ENCODE results near the gene SLC25A34. TPM values are rescaled to one million over a fixed set of nuclear protein-coding genes. Genes with fewer than 3 reads are reported as not detected.

The SLC25A34 gene
- total and polyA plus RNA-seq, 2 of the 13 experiments (the other 11 are each of a cell fraction or from before 2014, with no cell fraction given): 0.13 to 0.18 TPM

- TF ChIP-seq MAX (IDR thresholded peaks at IDR 0.05) (peak; percentile 80), ZNF646 (CRISPR knock-in tag; IDR thresholded peaks at IDR 0.05) (no peak), ZNF547 (CRISPR knock-in tag; IDR thresholded peaks at IDR 0.05) (0 out of 2 replicates have a peak, but pooled peaks have one; percentile 19), KDM3A (CRISPR knock-in tag; IDR thresholded peaks at IDR 0.05; ENCODE audit: low read depth) (peak; percentile 31; the same call in 1 of the 2 replicates), ZNF790 (CRISPR knock-in tag; IDR thresholded peaks at IDR 0.05; ENCODE audit: borderline replicate concordance) (peak; percentile 61; the same call in 1 of the 2 replicates), HNRNPL (IDR thresholded peaks at IDR 0.05; ENCODE audit: low read depth, low read length) (peak; percentile 75; the same call in 1 of the 2 replicates), ZNF766 (CRISPR knock-in tag; IDR thresholded peaks at IDR 0.05; ENCODE audit: borderline replicate concordance) (no peak), DZIP1 (CRISPR knock-in tag; IDR thresholded peaks at IDR 0.05) (0 out of 2 replicates have a peak, but pooled peaks have one; percentile 40), JARID2 (CRISPR knock-in tag; IDR thresholded peaks at IDR 0.05; ENCODE audit: insufficient replicate concordance) (peak; percentile 30), ZNF432 (CRISPR knock-in tag; IDR thresholded peaks at IDR 0.05; ENCODE audit: borderline replicate concordance) (no peak), BRD4 (CRISPR knock-in tag; IDR thresholded peaks at IDR 0.05) (0 out of 2 replicates have a peak, but pooled peaks have one; percentile 42), ZNF574 (CRISPR knock-in tag; IDR thresholded peaks at IDR 0.05) (0 out of 2 replicates have a peak, but pooled peaks have one; percentile 34), FOSL2 (CRISPR knock-in tag; IDR thresholded peaks at IDR 0.05) (no peak)
Measured at GRCh38 chr1:15744122-15744679, 8.1 kb downstream of the SLC25A34 start (continued).
